ENCODE measurements around the gene RCAN2.
"Not testable (repeated sequence)": the region's sequence is repeated elsewhere in the genome, so short reads cannot be mapped to it uniquely, and the experiment has no call there.

Gene RCAN2

DNA sequence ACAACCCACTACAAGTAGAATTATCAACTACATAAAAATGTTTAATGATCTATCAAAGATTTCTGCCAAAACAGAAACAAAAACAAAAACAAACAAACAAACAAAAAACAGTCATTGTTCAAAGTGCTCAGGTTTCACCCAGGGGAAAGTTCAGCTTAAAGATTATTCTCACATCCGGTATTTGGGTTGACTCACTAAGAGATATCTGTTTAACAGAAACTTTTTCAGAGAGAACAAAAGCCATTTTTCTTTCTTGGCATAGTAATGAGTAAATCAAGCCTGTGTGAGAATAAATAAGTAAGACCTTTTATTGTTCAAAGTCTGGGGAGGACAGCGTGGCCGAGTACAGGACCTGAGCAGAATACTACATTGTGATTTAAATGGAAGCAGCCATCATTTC lies 143.6 kb downstream of the RCAN2 start:
- H3K27me3 ChIP-seq (ENCODE audit: control insufficient read depth, insufficient read depth, low read length), result no peaks in the 10 kb centered on the region
- H3K27ac ChIP-seq, result no peak overlapping the region
- H3K4me2 ChIP-seq (ENCODE audit: low read length), result no peak overlapping the region
- H3K36me3 ChIP-seq (ENCODE audit: control insufficient read depth, insufficient read depth, low read length), result no peaks in the 10 kb centered on the region
- no peaks in the 10 kb centered on the region for H3K9me3 ChIP-seq (ENCODE audit: control insufficient read depth, low read length)
- H3K4me1 ChIP-seq, result peaks cover 16% of the 10 kb centered on the region
- no peaks in the 10 kb centered on the region for H3K79me2 ChIP-seq
- H2AFZ ChIP-seq, result no peak overlapping the region
- no peak overlapping the region for H3K9ac ChIP-seq
- no peak overlapping the region for H3K4me3 ChIP-seq (ENCODE audit: low read depth, low read length)
- TF ChIP-seq, protein P1, sequence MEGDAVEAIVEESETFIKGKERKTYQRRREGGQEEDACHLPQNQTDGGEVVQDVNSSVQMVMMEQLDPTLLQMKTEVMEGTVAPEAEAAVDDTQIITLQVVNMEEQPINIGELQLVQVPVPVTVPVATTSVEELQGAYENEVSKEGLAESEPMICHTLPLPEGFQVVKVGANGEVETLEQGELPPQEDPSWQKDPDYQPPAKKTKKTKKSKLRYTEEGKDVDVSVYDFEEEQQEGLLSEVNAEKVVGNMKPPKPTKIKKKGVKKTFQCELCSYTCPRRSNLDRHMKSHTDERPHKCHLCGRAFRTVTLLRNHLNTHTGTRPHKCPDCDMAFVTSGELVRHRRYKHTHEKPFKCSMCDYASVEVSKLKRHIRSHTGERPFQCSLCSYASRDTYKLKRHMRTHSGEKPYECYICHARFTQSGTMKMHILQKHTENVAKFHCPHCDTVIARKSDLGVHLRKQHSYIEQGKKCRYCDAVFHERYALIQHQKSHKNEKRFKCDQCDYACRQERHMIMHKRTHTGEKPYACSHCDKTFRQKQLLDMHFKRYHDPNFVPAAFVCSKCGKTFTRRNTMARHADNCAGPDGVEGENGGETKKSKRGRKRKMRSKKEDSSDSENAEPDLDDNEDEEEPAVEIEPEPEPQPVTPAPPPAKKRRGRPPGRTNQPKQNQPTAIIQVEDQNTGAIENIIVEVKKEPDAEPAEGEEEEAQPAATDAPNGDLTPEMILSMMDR (IDR thresholded peaks at IDR 0.05), result no peak

DNA sequence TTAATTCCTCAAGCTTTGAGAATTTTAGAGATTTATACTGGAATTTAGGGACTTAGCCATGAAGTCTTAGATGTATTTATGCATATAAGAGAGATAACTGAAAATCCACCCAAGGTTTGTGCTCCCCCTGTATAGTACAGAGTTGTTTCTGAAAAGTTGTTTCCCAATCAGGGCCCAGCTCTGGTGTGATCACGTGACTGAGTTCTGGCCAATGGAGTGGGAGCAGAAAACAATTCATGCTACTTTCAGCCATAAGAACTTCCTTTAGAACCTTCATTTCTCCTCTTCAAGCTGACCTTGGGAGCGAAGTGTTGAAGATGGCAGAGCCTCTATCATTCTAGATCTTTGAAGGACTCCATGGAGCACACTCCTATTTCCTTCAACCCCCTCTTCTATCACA lies 151.0 kb downstream of the RCAN2 start:
- no peaks in the 10 kb centered on the region for H3K79me2 ChIP-seq
- TF ChIP-seq, protein P1 (IDR thresholded peaks at IDR 0.05), result no peak
- no peaks in the 10 kb centered on the region for H3K9me3 ChIP-seq (ENCODE audit: control insufficient read depth, low read length)

DNA sequence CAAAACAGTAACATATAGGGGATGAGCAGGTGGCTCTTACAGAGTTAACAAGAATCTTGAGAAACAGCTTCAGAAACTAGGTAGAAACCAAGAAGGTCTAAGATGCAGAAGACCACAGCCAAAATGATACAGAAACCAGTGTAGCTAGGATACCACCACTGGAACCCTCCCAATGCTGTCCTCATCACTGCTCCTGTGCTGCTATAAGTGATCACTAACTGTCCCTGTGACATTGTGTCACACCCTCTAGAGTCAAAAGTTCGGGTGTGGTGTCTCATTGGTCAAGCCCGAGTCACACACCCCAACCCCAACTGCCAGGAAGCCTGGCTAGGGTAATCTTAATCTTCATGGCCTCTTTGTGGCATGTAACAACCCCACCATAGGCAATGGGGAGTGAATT lies 153.1 kb downstream of the RCAN2 start:
- Histone ChIP-seq H3K27me3 (ENCODE audit: control insufficient read depth, insufficient read depth, low read length) (no peaks in the 10 kb centered on the region), H3K27ac (no peak overlapping the region), H3K4me2 (ENCODE audit: low read length) (no peak overlapping the region), H3K9me3 (ENCODE audit: control insufficient read depth, low read length) (no peaks in the 10 kb centered on the region), H3K36me3 (ENCODE audit: control insufficient read depth, insufficient read depth, low read length) (no peaks in the 10 kb centered on the region), H2AFZ (no peak overlapping the region), H3K4me1 (peaks cover 6% of the 10 kb centered on the region), H3K79me2 (no peaks in the 10 kb centered on the region), H3K9ac (no peak overlapping the region), H3K4me3 (ENCODE audit: low read depth, low read length) (no peak overlapping the region)
- TF ChIP-seq, protein P1 (IDR thresholded peaks at IDR 0.05), result no peak

More for the DNA sequence above, 151.0 kb downstream of the RCAN2 start:
- no peak overlapping the region for H3K9ac ChIP-seq
- H3K27ac ChIP-seq, result no peak overlapping the region
- H2AFZ ChIP-seq, result no peak overlapping the region
- H3K4me1 ChIP-seq, result peaks cover 6% of the 10 kb centered on the region
- no peak overlapping the region for H3K4me2 ChIP-seq (ENCODE audit: low read length)
- no peaks in the 10 kb centered on the region for H3K36me3 ChIP-seq (ENCODE audit: control insufficient read depth, insufficient read depth, low read length)
- H3K4me3 ChIP-seq (ENCODE audit: low read depth, low read length), result no peak overlapping the region
- H3K27me3 ChIP-seq (ENCODE audit: control insufficient read depth, insufficient read depth, low read length), result no peaks in the 10 kb centered on the region

DNA sequence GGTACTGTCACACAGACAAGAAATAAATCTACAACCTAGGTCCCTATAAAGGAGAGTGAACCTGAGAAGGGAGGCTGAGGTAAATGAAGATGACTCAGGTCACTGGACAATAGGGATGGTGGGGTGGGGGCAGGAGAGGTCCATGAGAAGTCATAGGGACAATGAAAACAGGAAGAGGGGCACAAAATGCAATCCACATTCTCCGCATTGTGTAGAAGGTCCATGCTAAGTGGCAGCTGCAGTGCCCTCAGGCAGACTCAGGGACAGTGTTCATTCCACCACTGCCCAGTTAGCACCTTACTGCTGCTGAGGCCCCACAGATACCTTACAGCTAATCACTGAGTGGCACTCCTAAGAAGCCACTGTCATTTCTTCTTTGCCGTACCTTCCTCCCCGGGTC lies 156.8 kb downstream of the RCAN2 start:
- Histone ChIP-seq H2AFZ (no peak overlapping the region), H3K9ac (no peak overlapping the region)

DNA sequence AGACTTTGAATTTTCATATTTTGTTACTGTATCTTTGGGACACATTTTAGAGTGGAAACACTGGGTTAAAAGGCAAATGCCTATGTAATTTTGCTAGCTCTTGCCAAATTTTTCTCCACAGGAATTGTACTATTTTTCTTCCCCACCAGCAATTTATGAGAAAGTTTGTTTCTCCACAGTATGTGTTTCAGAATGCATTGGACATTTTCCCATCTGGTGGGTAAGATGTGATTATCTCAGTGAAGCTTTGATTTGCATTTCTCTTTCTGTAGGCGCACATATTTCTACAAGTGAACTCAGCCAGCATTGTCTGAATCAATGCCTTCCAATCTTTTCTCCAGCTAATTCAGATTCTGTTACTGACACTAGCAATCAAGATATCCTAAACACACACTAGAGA lies 157.8 kb downstream of the RCAN2 start:
- H3K9me3 ChIP-seq (ENCODE audit: control insufficient read depth, low read length), result no peaks in the 10 kb centered on the region
- H3K4me2 ChIP-seq (ENCODE audit: low read length), result no peak overlapping the region
- TF ChIP-seq, protein P1 (IDR thresholded peaks at IDR 0.05), result no peak
- H3K4me3 ChIP-seq (ENCODE audit: low read depth, low read length), result no peak overlapping the region
- no peak overlapping the region for H3K27ac ChIP-seq
- no peaks in the 10 kb centered on the region for H3K27me3 ChIP-seq (ENCODE audit: control insufficient read depth, insufficient read depth, low read length)
- peaks cover 3% of the 10 kb centered on the region for H3K4me1 ChIP-seq
- H3K36me3 ChIP-seq (ENCODE audit: control insufficient read depth, insufficient read depth, low read length), result no peaks in the 10 kb centered on the region
- no peaks in the 10 kb centered on the region for H3K79me2 ChIP-seq
- no peak overlapping the region for H2AFZ ChIP-seq
- H3K9ac ChIP-seq, result no peak overlapping the region

More for the DNA sequence above, 156.8 kb downstream of the RCAN2 start:
- Histone ChIP-seq H3K4me2 (ENCODE audit: low read length) (no peak overlapping the region), H3K27me3 (ENCODE audit: control insufficient read depth, insufficient read depth, low read length) (no peaks in the 10 kb centered on the region), H3K4me3 (ENCODE audit: low read depth, low read length) (no peak overlapping the region), H3K36me3 (ENCODE audit: control insufficient read depth, insufficient read depth, low read length) (no peaks in the 10 kb centered on the region), H3K79me2 (no peaks in the 10 kb centered on the region), H3K27ac (no peak overlapping the region), H3K9me3 (ENCODE audit: control insufficient read depth, low read length) (no peaks in the 10 kb centered on the region), H3K4me1 (peaks cover 3% of the 10 kb centered on the region)
- TF ChIP-seq, protein P1 (IDR thresholded peaks at IDR 0.05), result no peak

DNA sequence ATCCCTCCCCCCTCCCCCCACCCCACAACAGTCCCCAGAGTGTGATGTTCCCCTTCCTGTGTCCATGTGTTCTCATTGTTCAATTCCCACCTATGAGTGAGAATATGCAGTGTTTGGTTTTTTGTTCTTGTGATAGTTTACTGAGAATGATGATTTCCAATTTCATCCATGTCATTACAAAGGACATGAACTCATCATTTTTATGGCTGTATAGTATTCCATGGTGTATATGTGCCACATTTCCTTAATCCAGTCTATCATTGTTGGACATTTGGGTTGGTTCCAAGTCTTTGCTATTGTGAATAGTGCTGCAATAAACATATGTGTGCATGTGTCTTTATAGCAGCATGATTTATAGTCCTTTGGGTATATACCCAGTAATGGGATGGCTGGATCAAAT lies 158.8 kb downstream of the RCAN2 start:
- not testable (repeated sequence) for H3K4me1 ChIP-seq; H3K79me2 ChIP-seq; H3K36me3 ChIP-seq (ENCODE audit: control insufficient read depth, insufficient read depth, low read length); H3K9me3 ChIP-seq (ENCODE audit: control insufficient read depth, low read length); H3K4me2 ChIP-seq (ENCODE audit: low read length); H2AFZ ChIP-seq; H3K9ac ChIP-seq; H3K4me3 ChIP-seq (ENCODE audit: low read depth, low read length); H3K27me3 ChIP-seq (ENCODE audit: control insufficient read depth, insufficient read depth, low read length); H3K27ac ChIP-seq
